ENCODE results near the gene TIMELESS.
A peak's percentile ranks its signal among the peaks of the same experiment; 100 is the strongest.
"Not testable (repeated sequence)": the region's sequence is repeated elsewhere in the genome, so short reads cannot be mapped to it uniquely, and the experiment has no call there.

Gene TIMELESS

GRCh38 chr12:56431850-56432249 lies 17.4 kb downstream of the TIMELESS start:
- no peaks in the 10 kb centered on the region for H3K4me1 Mint-ChIP-seq (ENCODE audit: low read depth)
- H3K27me3 Mint-ChIP-seq, result no peaks in the 10 kb centered on the region
- peaks cover 7% of the 10 kb centered on the region for H3K36me3 Mint-ChIP-seq
- H3K9me3 Mint-ChIP-seq (ENCODE audit: low read depth), result no peaks in the 10 kb centered on the region
- no peak overlapping the region for H3K4me3 Mint-ChIP-seq
- H3K27ac Mint-ChIP-seq, result no peak overlapping the region

DNA sequence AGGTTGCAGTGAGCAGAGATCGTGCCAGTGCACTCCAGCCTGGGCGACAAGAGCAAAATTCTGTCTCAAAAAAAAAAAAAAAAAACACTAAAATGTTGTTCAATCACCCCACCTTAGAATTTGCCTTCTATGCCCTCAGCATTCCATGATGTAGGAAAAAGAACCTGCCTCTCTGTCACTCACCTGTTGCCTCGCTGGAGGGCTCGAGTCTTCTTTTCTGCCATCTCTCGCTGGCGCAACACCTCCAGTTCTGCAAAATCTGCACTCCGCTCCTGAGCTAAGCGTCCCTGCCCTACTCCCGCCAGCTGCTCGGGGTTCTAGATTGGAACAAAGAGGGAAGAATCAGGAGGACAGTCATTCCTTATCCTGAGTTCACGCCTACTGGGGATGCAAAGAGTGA lies 17.9 kb downstream of the TIMELESS start:
- Mint-ChIP-seq H3K4me1 (ENCODE audit: low read depth) (no peaks in the 10 kb centered on the region), H3K27me3 (no peaks in the 10 kb centered on the region), H3K4me3 (no peak overlapping the region), H3K27ac (no peak overlapping the region), H3K36me3 (peaks cover 7% of the 10 kb centered on the region), H3K9me3 (ENCODE audit: low read depth) (no peaks in the 10 kb centered on the region)

- Mint-ChIP-seq H3K27ac (no peak overlapping the region), H3K4me3 (no peak overlapping the region), H3K9me3 (ENCODE audit: low read depth) (no peaks in the 10 kb centered on the region), H3K4me1 (ENCODE audit: low read depth) (peaks cover 11% of the 10 kb centered on the region), H3K27me3 (no peaks in the 10 kb centered on the region), H3K36me3 (peaks cover 13% of the 10 kb centered on the region)
Measured at GRCh38 chr12:56425940-56426438, 23.2 kb downstream of the TIMELESS start.

DNA sequence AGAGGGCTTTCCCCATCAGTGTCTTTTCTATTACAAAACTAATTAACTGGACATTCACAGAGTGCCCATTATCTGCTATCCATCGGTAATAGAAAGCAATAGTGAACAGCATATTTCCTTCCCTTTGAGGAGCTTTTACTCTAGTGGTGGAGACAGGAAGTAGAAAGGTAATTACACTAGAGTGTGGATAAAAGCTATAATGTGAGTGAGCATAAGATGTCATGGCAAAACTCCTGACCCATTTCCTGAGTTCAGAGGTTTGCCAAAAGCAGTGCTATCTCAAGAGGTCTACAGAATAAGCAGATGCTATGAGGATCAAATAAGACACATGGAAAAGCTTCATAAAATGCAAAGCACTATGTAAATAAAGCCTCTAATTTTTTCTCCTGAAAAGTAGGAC lies 24.0 kb downstream of the TIMELESS start:
- Mint-ChIP-seq H3K36me3 (peaks cover 20% of the 10 kb centered on the region), H3K4me1 (ENCODE audit: low read depth) (peaks cover 11% of the 10 kb centered on the region), H3K27me3 (no peaks in the 10 kb centered on the region), H3K27ac (peak overlapping the region; percentile 77), H3K9me3 (ENCODE audit: low read depth) (no peaks in the 10 kb centered on the region), H3K4me3 (no peak overlapping the region)

- Mint-ChIP-seq H3K4me1 (ENCODE audit: low read depth) (peaks cover 6% of the 10 kb centered on the region), H3K9me3 (ENCODE audit: low read depth) (no peaks in the 10 kb centered on the region), H3K27me3 (no peaks in the 10 kb centered on the region), H3K36me3 (peaks cover 20% of the 10 kb centered on the region), H3K27ac (no peak overlapping the region), H3K4me3 (no peak overlapping the region)
Measured at GRCh38 chr12:56420411-56420810, 28.8 kb downstream of the TIMELESS start.

- no peaks in the 10 kb centered on the region for H3K27me3 Mint-ChIP-seq
- peaks cover 14% of the 10 kb centered on the region for H3K36me3 Mint-ChIP-seq
- no peak overlapping the region for H3K27ac Mint-ChIP-seq
- no peaks in the 10 kb centered on the region for H3K4me1 Mint-ChIP-seq (ENCODE audit: low read depth)
- no peaks in the 10 kb centered on the region for H3K9me3 Mint-ChIP-seq (ENCODE audit: low read depth)
- H3K4me3 Mint-ChIP-seq, result no peak overlapping the region
Measured at GRCh38 chr12:56417739-56418138, 31.5 kb downstream of the TIMELESS start.

DNA sequence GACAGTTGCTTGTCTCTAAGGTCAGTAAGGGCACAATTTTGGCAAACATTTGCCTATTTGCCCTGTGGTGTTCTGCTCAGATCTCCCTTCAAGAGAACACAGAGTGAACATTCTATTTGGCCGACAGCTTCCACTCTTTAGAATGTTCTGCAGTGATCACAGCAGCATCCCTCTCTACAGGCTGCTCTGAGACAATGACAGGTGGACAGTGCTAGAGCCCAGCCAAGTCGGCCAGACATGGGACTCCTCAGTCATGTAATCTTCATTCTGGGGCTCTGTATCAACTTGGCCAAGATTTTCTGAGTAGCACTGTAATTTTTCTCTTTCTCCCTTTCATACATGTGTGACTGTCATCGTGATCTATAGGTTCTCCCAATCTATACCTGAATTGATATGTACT lies 34.8 kb downstream of the TIMELESS start:
- Mint-ChIP-seq H3K4me3 (no peak overlapping the region), H3K36me3 (peaks cover 2% of the 10 kb centered on the region), H3K27ac (no peak overlapping the region), H3K27me3 (no peaks in the 10 kb centered on the region), H3K9me3 (ENCODE audit: low read depth) (no peaks in the 10 kb centered on the region), H3K4me1 (ENCODE audit: low read depth) (no peaks in the 10 kb centered on the region)

- H3K4me3 Mint-ChIP-seq, result no peak overlapping the region
Measured at GRCh38 chr12:56413392-56413791, 35.8 kb downstream of the TIMELESS start.

GRCh38 chr12:56411781-56412639 lies 37.2 kb downstream of the TIMELESS start:
- Mint-ChIP-seq H3K36me3 (no peaks in the 10 kb centered on the region), H3K27me3 (no peaks in the 10 kb centered on the region), H3K27ac (no peak overlapping the region), H3K9me3 (ENCODE audit: low read depth) (no peaks in the 10 kb centered on the region), H3K4me1 (ENCODE audit: low read depth) (no peaks in the 10 kb centered on the region), H3K4me3 (no peak overlapping the region)

More at GRCh38 chr12:56413392-56413791, 35.8 kb downstream of the TIMELESS start:
- Mint-ChIP-seq H3K27me3 (no peaks in the 10 kb centered on the region), H3K27ac (no peak overlapping the region), H3K4me1 (ENCODE audit: low read depth) (no peaks in the 10 kb centered on the region), H3K36me3 (peaks cover 2% of the 10 kb centered on the region), H3K9me3 (ENCODE audit: low read depth) (no peaks in the 10 kb centered on the region)

DNA sequence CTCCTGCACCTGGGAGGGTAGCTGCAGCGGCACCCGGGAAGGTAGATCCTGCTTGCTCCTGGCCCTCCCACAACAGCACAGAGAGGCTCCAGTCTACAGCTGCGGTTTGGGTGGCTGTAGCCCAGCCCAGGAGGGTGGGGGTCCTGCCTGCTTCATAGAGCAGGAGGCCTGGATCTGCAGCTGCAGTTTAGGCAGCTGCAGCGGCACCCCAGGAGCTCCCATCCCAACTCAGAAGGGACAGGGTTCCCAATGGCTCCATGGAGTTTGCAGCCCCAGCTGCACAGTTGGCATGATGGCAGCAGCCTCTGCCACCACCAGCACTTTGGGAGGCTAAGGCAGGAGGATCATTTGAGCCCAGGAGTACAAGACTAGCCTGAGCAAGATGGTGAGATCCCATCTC lies 38.5 kb downstream of the TIMELESS start:
- no peaks in the 10 kb centered on the region for H3K4me1 Mint-ChIP-seq (ENCODE audit: low read depth)
- no peaks in the 10 kb centered on the region for H3K27me3 Mint-ChIP-seq
- no peaks in the 10 kb centered on the region for H3K9me3 Mint-ChIP-seq (ENCODE audit: low read depth)
- no peak overlapping the region for H3K4me3 Mint-ChIP-seq
- no peaks in the 10 kb centered on the region for H3K36me3 Mint-ChIP-seq
- H3K27ac Mint-ChIP-seq, result no peak overlapping the region

- Mint-ChIP-seq H3K4me3 (no peak overlapping the region), H3K27ac (no peak overlapping the region), H3K9me3 (ENCODE audit: low read depth) (no peaks in the 10 kb centered on the region), H3K27me3 (no peaks in the 10 kb centered on the region), H3K4me1 (ENCODE audit: low read depth) (no peaks in the 10 kb centered on the region), H3K36me3 (no peaks in the 10 kb centered on the region)
Measured at GRCh38 chr12:56408799-56409417, 40.3 kb downstream of the TIMELESS start.

GRCh38 chr12:56404227-56404626 lies 45.0 kb downstream of the TIMELESS start:
- not testable (repeated sequence) for H3K27ac Mint-ChIP-seq; H3K4me3 Mint-ChIP-seq; H3K9me3 Mint-ChIP-seq (ENCODE audit: low read depth)

DNA sequence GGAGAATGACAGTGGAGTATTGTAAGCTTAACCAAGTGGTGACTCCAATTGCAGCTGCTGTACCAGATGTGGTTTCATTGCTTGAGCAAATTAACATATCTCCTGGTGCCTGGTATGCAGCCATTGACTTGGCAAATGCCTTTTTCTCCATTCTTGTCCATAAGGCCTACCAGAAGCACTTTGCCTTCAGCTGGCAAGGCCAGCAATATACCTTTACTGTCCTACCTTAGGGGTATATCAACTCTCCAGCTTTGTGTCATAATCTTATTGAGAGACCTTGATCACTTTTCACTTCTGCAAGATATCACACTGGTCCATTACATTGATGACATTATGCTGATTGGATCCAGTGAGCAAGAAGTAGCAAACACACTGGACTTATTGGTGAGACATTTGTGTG lies 47.6 kb downstream of the TIMELESS start:
- not testable (repeated sequence) for H3K36me3 Mint-ChIP-seq; H3K9me3 Mint-ChIP-seq (ENCODE audit: low read depth); H3K27me3 Mint-ChIP-seq; H3K4me3 Mint-ChIP-seq; H3K27ac Mint-ChIP-seq; H3K4me1 Mint-ChIP-seq (ENCODE audit: low read depth)

More at GRCh38 chr12:56404227-56404626, 45.0 kb downstream of the TIMELESS start:
- H3K27me3 Mint-ChIP-seq; H3K4me1 Mint-ChIP-seq (ENCODE audit: low read depth); H3K36me3 Mint-ChIP-seq: not testable (repeated sequence)

DNA sequence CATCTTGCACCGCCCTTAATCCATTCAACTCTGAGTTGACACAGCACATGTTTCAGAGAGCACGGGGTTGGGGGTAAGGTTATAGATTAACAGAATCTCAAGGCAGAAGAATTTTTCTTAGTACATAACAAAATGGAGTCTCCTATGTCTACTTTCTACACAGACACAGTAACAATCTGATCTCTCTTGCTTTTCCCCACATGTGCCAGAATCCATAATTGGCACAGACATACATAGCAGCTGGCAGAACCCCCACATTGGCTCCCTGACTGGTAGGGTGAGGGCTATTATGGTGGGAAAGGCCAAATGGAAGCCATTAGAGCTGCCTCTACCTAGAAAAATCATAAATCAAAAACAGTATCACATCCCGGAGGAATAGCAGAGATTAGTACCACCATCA lies 48.1 kb downstream of the TIMELESS start:
- H3K27me3 Mint-ChIP-seq; H3K4me1 Mint-ChIP-seq (ENCODE audit: low read depth); H3K27ac Mint-ChIP-seq; H3K36me3 Mint-ChIP-seq; H3K9me3 Mint-ChIP-seq (ENCODE audit: low read depth); H3K4me3 Mint-ChIP-seq: not testable (repeated sequence)

- H3K27ac Mint-ChIP-seq; H3K4me1 Mint-ChIP-seq (ENCODE audit: low read depth); H3K36me3 Mint-ChIP-seq; H3K9me3 Mint-ChIP-seq (ENCODE audit: low read depth); H3K27me3 Mint-ChIP-seq; H3K4me3 Mint-ChIP-seq: not testable (repeated sequence)
Measured at GRCh38 chr12:56399466-56399865, 49.8 kb downstream of the TIMELESS start.

Data from activated naive CD8-positive, alpha-beta T cell (primary cell).